T-helper 1 cell treated with Interleukin-12 subunit alpha and Interleukin-12 subunit beta and Interleukin-4 antibody, amounts not matched to agents 30 ng/mL and 1 ng/mL, for 36 hours (primary cell): Measurements from ENCODE around the gene NDUFS2. TPM values are rescaled to one million over a fixed set of nuclear protein-coding genes. Genes with fewer than 3 reads are reported as not detected.
"Not testable (repeated sequence)": the region's sequence is repeated elsewhere in the genome, so short reads cannot be mapped to it uniquely, and the experiment has no call there.

Experiments
- intact Hi-C: fragments of 100-400 bp; cut with micrococcal nuclease; formaldehyde crosslinking; loops from one replicate; pipeline ENCODE4 v1.15.1; 2024
- total RNA-seq: library from RNA; stranded (reverse); gene quantifications from 2 replicates; pipeline ENCODE4 v1.2.3, GENCODE V29; 2022

NDUFS2 gene
- total RNA-seq, 1 donor from 2014 or later, result 88.5 TPM

DNA sequence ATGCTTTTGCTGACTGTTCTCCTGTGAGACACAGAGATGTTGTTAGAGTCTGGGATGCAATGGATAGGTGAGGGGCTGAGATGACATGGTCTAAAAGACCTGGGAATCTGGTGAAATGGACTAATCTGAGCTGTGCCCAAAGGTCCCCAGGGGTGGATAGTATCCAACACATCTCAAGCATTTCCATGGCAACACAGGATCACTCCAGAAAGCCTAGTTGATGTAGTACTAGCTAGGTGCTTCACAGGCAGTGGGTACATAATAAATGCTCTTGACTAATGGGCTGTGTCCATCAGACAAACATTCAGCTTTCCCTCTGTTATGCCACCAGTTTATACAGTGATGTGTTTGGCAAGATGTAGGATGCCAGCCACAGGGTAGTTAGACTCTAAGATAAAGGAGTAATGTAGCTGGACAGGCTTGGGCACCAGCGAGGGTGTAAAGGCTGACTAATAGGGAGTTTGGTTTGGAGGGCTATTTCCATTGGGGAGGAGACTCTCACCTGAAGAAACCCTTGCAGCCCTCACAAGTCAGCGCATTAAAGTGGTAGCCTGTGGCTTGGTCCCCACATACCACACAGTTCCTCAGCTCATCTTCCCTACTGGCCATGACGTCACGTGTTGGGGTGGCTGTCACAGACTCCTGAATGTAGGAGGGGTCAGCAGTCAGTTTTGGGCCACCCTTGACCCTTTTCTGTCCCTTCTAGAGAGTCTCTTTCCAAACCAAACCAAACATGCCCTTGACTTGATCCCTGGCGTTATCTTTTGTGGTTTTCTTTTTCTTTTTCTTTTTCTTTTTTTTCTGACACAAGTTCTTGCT lies 34.0 kb downstream of the NDUFS2 start:
- intact Hi-C loops, result no loop called here

DNA sequence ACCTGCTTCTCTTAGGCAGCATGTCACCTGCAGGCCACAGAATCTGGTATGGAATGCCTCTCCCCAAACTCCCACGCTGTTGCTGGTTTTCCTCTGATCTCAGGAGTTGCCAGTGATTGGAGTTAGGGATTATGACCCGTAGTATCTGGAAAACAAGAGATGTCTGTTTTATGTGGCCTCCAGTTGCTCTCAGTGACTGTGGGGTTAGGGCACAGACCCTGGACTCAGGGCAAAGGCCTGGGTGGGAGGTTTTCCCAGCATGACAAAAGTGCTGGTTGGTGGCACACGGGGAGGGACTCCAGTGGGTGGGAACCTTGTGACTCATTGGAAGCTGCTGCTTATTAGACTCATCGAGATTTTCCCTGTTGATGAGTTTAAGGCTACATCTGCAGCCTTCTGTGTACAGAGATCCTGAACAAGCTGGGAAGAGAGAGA lies 35.9 kb downstream of the NDUFS2 start, which contains the start of gene NR1I3:
NR1I3 (minus strand) TSS at position 165 of the 435 bp plus-strand sequence. CDS start 1,638 bp downstream, outside the sequence.
- intact Hi-C loops, result no loop called here

DNA sequence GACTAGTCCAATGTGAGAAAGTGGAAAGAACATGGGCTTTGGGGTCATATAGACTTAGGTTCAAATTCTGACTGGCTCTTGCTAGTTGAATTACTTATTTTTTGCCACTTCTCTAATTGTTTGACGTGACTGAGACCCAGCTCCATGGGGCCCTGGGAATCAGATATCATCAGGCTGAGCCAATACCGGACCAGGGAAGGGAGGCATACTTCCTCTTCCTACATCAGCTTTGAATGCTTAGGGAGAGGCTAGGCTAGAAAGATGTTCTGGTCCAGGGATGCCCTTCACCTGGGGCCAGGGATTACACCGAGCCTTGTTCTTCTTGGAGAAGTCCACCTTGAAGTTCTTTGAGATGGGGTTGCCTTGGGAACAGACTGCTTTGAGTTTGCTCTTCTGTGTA lies 39.5 kb downstream of the NDUFS2 start:
- intact Hi-C loops, result no loop called here

DNA sequence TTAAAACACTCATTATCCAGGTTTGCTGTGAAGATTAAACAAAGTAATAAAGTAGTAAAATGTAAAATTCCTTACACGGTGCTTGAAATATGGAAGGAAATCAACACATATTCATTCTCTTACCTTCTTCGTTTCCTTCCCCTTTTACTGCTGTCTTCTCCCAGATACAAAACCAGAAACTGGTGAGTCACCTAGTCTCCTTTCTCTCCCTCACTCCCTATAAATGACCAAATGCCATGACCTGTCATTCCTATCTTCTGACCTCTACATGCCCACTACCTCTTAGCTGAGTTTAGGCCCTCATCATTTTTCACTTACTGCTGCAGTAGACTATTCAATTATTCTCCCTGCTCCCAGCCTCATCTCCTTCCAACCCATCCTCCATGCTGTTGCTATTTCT lies 40.1 kb downstream of the NDUFS2 start:
- intact Hi-C loops, result no loop called here

DNA sequence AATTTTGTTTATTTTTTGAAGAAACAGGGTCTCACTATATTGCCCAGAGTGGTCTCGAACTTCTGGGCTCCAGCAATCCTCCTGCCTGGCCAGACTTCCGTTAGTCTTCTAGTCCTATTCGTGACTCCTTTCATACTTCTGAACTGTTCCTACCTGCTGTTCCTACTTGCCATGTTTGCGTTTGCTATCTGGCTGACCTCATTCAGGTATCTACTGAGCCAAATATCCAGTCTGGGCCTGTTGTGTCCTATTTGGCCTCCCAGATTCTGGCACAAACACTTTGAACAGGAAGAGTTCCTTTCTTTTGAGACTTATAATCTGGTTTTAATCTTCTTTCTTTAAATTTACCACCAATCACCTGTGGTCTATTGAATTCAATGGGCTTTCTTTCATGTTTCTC lies 42.7 kb downstream of the NDUFS2 start:
- intact Hi-C loops, result no loop called here

DNA sequence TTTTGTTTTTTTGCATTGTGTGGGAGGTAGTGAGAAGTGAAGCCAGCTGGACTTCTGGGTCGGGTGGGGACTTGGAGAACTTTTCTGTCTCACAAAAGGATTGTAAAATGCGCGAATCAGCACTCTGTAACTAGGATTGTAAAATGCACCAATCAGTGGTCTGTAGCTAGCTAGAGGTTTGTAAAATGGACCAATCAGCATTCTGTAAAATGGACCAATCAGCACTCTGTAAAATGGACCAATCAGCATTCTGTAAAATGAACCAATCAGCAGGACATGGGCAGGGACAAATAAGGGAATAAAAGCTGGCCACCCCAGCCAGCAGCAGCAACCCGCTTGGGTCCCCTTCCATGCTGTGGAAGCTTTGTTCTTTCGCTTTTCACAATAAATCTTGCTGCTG lies 47.9 kb downstream of the NDUFS2 start:
- intact Hi-C loops, result not testable (repeated sequence)

DNA sequence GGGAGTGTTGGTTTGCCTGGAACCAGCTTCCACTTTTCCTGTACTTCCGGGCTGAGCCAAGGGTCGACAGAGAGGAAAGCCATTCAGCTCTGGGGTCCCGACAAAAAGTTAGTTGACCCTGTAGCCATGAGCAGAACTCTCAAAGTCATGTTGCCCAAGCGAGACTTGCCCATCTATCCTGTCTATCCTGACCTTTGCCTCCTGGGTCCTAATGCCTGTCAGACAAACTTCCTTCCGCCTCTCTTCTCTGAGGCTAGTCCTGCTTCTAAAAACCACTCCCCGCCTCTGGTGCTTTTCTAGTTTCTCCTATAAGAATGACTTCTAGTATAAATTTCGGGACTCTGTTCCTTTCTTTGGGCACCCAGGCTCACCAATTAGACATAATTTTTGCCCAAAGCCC lies 48.7 kb downstream of the NDUFS2 start:
- intact Hi-C loops, result no loop called here

DNA sequence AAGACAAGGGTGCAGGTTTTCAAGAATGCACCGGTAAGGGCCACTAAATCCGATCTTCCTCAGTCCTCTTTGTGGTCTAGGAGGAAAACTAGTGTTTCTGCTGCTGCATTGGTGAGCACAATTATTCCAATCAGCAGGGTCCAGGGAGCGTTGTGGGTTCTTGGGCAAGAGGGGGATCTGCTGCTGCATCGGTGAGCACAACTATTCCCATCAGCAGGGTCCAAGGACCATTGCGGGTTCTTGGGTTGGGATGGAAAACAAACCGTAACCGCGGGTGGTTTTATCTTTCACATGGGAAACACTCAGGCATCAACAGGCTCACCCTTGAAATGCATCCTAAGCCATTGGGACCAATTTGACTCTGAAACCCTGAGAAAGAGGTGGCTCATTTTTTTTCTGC lies 49.4 kb downstream of the NDUFS2 start:
- intact Hi-C loops, result no loop called here

DNA sequence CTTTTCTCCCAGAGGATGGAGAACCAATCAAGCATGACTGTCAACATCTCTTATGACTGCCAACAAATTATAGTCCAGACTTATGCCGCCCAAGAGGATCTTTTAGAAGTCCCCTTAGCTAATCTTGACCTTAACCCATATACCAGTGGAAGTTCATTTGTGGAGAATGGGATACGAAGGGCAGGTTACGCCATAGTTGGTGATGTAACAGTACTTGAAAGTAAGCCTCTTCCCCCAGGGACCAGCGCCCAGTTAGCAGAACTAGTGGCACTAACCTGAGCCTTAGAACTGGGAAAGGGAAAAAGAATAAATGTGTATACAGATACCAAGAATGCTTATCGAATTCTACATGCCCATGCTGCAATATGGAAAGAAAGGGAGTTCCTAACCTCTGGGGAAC lies 53.1 kb downstream of the NDUFS2 start:
- intact Hi-C loops, result not testable (repeated sequence)

DNA sequence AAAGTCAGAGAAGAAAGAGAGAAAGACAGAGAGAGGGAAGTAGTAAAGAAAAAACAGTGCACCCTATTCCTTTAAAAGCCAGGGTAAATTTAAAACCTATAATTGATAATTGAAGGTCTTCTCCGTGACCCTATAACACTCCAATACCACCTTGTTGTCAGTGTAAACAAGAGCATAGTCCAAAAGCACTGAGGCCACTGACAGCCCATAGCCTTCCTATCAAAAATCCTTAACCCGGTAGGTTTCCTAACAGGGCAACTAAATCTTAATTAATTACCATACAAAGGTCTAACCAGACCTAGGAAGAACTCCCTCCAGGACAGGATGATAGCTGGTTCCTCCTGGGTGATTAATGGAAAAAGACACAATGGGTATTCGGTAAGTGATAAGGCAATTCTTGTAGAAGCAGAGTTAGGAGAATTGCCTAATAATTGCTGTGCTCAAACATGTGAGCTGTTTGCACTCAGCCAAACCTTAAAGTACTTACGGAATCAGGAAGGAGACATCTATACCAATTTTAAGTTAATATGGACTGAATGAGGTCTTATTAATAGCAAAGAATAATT lies 53.9 kb downstream of the NDUFS2 start:
- intact Hi-C loops, result not testable (repeated sequence)

DNA sequence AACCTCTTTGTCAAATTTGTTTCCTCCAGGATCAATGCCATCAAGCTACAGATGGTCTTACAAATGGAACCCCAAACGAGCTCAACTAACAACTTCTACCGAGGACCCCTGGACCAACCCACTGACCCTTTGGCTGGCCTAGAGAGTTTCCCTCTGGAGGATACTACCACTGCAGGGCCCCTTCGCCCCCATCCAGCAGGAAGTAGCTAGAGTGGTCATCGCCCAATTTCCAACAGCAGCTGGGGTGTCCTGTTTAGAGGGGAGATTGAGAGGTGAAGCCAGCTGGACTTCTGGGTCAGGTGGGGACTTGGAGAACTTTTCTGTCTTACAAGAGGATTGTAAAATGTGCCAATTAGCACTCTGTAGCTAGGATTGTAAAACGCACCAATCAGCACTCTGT lies 54.9 kb downstream of the NDUFS2 start:
- intact Hi-C loops, result not testable (repeated sequence)

DNA sequence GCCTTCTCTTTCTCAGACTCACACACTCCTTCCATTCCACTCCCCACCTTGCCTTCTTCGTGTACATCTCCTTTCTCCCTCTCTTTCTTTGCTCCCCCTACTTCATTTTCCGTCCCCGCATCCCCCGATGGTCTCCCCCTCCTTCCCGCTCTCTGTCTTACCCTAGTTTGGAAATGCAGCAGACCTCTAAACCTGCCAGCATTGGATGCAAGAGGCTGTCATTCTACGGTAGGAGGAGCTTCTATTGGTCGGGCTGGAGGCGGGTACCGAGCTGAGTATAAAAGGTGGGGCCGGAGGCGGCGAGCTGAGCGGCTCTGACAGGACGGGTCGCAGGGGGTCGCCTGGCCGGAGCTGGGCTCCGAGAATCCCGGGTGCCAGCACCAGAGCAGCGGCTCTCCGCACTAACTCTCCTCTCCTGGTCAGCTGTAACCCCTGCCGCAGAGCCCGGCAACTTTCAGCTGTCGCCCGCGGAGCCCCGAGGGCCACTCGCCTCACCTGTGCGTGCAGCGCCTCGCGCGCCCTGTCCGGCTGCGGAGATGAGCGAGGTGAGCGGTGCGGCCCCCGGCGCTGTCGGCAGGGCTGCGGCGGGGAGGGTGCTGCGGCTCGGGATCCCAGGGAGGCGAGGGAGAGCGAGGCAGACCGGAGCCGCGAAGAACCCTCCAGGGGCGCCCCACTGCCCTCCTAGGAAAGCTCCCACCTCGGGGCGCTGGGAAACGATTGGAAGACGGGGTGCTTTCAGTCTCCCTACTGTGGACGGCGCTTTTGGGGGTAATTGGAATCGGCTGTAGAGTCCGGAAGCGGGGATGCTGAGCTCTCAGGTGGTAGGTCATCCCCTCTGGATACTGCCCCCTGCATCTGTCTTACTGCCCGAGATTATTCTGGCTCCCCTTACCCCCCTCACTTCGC lies 56.5 kb downstream of the NDUFS2 start, which contains the start of gene PCP4L1:
PCP4L1 (plus strand) TSS at position 307 of the 906 bp plus-strand sequence; CDS start at position 537, 230 bp downstream.
- intact Hi-C loops, result loop anchor here (1.0 kb wide), 1 partner anchor 31 kb away; no protein-coding TSS in a partner anchor

DNA sequence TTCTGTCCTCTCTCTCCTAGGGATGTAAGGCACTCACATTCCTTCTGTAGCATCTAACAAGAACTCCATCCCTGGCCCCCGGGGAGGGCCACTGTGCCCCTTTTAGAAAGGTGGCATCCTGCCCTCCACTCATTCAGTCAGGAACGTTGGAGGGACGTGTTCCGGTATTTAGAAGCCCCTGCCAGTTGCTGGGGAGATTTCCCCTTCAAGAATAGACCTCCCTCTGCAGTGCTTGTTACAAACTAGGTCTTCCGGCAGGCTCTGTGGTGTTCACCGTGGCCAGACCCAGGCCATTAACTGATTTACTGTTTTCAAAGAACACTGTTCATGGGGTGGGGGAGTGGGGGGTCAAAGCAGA lies 57.2 kb downstream of the NDUFS2 start:
- intact Hi-C loops, result no loop called here

DNA sequence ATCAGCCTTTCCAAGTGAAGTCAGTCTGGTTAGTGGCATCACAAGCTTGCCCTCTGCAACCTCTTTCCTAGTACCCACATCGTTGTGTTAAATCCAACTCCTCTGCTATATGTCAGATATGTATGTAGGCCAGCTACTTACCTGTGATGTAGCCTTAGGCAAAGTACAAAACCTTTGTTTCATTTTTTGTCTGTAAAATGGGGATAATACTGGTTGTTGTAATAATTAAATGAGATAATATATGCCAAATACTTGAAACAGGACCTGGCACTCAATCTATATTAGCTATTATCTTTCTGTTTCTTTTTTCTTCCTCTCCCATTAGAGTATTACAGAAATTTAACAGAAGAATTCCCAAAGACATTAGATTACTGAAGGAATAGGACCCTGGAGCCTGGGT lies 57.6 kb downstream of the NDUFS2 start:
- intact Hi-C loops, result no loop called here

DNA sequence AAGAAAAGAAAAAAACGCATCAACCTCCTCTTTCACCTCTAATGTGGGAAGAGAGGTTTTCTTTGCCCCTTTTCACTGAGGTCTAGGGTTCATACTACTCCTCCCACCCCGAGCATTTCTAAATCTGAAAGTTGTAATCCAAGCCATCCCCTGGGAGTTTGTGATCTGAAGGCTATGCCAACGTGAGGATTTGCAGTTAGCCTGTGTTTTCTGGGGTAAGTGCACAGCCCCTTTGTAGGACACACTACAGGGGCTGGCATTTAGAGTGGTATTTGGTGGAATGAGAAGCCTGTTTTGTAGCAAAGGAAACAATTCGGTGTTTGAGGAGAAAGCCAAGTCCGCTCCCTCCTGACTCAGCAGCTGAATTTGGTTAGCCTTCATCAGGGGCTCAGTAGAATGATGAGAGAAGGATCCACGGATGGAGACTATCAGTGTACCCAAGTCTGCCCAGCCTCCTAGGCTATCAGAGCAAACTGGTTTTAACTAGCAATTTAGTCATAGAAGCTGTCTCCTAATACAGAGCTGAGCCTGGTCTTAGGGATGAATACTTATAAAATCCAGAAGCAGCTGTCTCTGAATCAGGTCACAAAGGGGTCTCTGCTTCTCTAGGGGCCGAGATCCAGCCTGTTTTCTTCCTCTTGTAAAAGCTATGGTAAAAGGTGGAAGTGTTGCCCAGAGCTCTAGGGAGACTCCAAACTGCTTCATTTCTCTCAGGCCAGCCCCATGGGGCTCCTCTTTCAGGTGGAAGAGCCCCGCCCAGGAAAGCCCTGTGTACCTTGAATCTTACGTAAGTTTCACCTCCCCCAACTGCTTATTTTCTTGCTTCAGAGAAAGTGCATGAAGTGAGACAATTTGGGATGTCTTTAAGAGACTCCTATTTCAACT lies 58.5 kb downstream of the NDUFS2 start:
- intact Hi-C loops, result no loop called here

DNA sequence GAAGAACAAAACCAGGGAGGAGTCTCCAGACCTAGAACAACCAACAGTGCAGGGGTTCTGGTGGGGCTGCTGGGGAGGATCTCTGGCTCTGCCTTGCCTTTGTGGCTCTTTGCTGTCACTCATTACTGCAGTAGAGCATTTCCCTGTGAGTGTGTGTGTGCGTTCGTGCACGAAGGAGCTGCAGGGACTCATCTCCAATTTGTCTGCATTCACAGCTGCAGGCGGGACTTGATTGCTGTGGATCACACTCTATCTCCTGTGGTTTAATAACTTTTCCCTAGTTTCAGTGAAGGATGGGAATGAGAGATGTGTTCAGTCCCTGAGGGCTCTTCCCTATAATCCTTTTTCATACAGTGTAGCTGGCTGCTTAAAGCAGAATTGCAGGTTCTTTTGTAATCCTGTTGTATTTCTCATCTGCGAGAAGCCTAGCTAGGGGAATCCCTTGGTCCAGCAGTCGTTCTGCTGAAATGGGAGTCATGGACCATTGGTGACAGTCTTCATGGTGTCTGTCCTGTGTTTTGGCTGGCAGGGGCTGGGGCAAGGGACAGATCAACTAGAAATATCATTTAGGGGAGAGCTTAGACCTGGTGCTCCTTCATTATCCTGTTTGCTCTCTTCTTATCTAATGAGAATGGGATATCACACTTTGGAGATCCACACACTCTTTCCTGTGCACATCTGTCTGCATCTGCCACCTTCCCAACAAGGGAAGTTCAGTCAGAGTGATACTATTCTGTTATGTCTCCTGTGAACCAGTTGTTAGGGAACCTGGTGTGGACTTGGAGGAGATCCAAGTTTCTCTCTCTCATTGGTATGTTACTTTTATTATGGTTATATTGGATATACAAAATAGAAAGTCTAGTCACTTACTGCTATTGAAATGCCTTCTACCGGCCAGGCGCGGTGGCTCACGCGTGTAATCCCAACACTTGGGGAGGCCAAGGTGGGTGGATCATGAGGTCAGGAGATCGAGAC lies 59.4 kb downstream of the NDUFS2 start:
- intact Hi-C loops, result no loop called here
